Bronchial epithelial cell (primary cell): ENCODE data around the gene NODAL. TPM values are rescaled to one million over a fixed set of nuclear protein-coding genes. Genes with fewer than 3 reads are reported as not detected.

ENCODE experiments used
- DNase-seq: peaks from one replicate; pipeline ENCODE4 v3.0.0-alpha.2; 2010; ENCODE audit warnings: low read depth
- FAIRE-seq: peaks from 2 replicates; lab custom pipeline; 2011; peaks lifted over from hg19 to GRCh38; lab: Jason Lieb, UNC
- H3K27me3 ChIP-seq: 2 replicates; pipeline ENCODE4 v1.5.1; 2011; ENCODE audit warnings: low read length; ENCODE audit not compliant: control insufficient read depth, insufficient read depth
- H3K36me3 ChIP-seq: 2 replicates; pipeline ENCODE4 v1.5.1; 2011; ENCODE audit warnings: low read length; ENCODE audit not compliant: control insufficient read depth, insufficient read depth
- H3K4me3 ChIP-seq: 2 replicates; pipeline ENCODE4 v1.5.1; 2011; ENCODE audit warnings: mild to moderate bottlenecking, low read depth, low read length, control low read depth
- total RNA-seq: library from RNA; depleted of rRNA; stranded (reverse); fragments of >200 nt; gene quantifications from 2 replicates; pipeline ENCODE4 v1.2.1, GENCODE V29; 2014
- TF ChIP-seq, protein P1 (sequence below): IDR thresholded peaks from 2 replicates; pipeline ENCODE4 v1.5.1; 2011; ENCODE audit warnings: mild to moderate bottlenecking, moderate library complexity, low read length, control low read depth, inconsistent platforms; ENCODE audit not compliant: insufficient read depth, severe bottlenecking

The NODAL gene
- total RNA-seq, 1 donor from 2014 or later, result under 0.01 TPM

DNA sequence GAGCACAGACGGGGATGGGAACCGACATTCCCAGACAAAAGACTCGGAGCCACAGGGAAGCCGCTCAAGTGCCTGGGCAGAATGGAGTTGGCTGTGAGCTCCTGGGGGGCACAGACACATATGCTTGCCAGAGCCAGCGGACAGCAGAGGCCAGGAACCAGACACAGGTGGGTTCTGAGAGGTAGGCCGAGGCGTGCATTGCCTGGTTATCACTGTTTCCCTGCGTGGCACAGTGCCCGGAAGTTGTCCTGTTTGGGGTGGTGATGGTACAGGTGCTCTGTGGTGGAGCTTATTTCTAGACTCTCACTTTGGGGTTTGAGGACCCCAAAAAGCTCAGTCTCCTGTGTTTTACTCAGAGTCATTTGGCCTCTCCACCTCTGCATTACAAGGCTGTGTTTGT, 39.6 kb upstream of the NODAL start:
- Histone ChIP-seq H3K27me3 (peaks cover 38% of the 10 kb centered on the region), H3K36me3 (no peaks in the 10 kb centered on the region), H3K4me3 (no peak overlapping the region)
- TF ChIP-seq, protein P1, sequence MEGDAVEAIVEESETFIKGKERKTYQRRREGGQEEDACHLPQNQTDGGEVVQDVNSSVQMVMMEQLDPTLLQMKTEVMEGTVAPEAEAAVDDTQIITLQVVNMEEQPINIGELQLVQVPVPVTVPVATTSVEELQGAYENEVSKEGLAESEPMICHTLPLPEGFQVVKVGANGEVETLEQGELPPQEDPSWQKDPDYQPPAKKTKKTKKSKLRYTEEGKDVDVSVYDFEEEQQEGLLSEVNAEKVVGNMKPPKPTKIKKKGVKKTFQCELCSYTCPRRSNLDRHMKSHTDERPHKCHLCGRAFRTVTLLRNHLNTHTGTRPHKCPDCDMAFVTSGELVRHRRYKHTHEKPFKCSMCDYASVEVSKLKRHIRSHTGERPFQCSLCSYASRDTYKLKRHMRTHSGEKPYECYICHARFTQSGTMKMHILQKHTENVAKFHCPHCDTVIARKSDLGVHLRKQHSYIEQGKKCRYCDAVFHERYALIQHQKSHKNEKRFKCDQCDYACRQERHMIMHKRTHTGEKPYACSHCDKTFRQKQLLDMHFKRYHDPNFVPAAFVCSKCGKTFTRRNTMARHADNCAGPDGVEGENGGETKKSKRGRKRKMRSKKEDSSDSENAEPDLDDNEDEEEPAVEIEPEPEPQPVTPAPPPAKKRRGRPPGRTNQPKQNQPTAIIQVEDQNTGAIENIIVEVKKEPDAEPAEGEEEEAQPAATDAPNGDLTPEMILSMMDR, result no peak
- DNase-seq (no peak), FAIRE-seq (no peak)

DNA sequence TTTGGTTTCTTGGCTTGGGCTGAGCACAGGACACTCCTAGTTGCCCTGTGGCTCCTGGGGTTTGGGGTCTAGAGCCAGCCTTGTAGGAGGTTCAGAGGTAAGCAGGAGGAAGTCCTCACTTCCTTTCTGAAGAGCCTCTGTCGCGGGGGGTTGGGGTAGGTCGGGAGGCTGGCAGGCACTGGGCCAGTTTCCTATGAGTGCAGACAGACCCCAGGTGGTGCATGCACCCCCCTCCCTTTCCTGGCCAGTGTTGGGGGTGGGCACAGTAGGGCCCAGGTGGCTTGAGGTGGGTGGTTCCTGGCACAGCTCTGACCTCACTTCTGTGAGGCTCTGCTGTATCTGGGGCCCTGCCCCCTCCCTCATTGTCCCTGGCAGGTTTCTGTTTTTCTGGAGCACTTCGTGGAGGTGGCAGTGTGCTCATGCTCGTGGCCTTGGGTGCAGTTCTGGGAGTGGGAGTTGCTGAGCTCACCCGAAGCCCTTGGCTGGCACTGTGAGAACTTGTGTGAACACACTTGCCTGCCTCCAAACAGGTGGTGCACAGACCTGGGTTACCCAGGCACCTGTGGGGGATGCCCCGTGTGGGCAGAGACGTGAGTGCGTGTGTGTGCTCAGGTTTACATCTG, 38.9 kb upstream of the NODAL start:
- TF ChIP-seq, protein P1, result no peak
- no peaks in the 10 kb centered on the region for H3K36me3 ChIP-seq
- no peak for DNase-seq
- H3K27me3 ChIP-seq, result peaks cover 39% of the 10 kb centered on the region
- H3K4me3 ChIP-seq, result no peak overlapping the region
- FAIRE-seq, result no peak

DNA sequence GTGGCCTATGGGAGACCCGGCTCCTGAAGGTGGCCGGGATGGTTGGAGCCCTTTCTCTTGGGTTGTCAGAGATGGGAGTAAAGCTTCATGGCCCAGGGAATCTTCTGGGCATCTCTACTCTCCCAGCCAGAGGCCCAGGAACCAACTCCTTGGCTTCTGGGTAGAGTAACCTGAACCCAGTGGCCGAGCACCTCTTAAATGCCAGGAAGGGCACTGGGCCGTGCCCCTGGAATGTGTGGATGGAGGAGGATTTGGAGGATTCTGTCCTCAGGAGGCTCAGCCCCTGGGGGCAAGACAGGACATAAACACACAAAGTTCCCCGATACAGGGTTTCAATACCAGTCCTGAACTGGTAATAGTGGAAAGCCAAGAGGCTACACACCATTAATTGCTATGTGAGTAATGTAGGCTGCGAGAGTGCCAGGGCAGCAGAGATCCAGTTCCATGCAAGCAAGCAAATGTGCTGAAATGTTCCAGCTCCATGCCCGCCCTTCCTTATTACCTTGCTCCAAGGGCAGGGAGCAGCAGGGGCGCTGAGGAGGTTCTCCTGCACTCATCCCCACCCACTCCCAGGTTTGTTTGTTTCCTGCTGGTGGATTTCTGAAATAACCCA, 38.3 kb upstream of the NODAL start:
- H3K36me3 ChIP-seq, result no peaks in the 10 kb centered on the region
- TF ChIP-seq, protein P1, result no peak
- no peak overlapping the region for H3K4me3 ChIP-seq
- peaks cover 39% of the 10 kb centered on the region for H3K27me3 ChIP-seq
- no peak for FAIRE-seq
- no peak for DNase-seq

DNA sequence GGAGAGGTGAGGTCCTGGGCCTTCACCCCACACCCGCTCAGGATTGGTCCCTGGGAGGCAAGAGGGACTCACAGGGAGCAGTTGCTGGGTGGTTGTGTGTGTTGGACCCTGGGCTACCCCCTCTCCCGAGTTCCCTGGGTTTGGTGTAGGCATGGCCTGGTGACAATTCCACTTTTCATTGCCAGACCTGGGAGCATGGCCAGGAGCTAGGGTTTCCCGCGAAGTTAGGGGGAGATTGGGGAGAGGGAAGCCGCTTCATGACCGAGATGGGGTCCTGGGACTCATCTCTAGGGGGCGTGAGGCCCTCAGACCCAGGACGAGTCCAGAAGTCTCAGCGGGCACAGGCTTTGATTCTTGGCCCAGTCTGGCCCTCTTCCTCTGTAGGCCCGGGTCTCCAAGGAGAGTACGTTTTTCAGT, 37.7 kb upstream of the NODAL start:
- FAIRE-seq (no peak), DNase-seq (no peak)
- Histone ChIP-seq H3K4me3 (no peak overlapping the region), H3K27me3 (peaks cover 39% of the 10 kb centered on the region), H3K36me3 (no peaks in the 10 kb centered on the region)
- TF ChIP-seq, protein P1, result no peak

DNA sequence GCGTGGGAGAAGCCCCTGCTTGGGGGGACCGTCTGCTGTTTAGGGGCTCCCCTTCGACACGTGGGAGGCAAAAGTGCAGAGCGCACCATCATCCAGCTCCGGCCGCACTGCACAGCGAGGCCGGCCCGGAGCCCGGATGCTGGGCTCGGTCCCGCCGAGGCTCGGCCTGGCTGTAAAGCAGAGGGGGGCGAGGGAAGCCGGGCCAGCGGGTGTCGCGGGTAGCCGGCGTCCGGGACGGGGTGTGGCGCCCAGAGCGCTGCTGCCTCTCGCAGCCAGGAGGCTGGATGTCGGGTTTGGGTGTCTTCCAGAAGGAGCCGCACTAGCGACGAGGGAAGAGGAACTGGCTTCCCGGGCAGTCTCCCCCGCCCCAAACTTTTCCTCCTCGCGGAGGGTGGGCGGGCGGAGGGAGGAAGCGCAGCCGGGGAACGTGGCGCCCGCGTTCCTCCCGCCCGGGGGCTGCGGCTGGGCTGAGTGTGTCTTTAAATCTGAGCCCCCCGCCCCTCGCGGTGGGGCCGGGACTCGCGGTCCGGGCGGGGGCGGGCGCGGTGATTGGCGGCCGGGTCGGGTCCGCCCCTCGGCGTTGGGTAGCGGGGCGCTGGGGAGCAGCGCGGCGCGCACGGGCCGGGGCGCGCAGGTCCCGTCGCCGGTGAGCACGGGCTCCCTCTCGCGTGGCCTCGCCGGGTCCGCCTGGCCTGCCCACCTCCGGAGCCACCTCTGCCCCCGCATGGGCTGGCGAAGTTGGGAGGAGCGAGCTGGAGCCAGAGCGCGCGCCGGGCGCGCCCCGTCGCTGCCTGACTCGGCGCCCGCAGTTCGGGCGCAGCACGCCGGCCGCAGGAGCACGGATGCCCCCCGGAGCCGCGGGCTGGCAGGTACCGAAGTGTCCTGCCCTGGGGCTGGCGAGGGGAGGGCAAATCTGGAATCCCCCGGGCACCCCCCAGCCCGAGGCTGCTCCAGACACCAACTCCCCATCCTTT, 37.0 kb upstream of the NODAL start, which contains the start of gene PALD1:
TSS of gene PALD1 (plus strand) at position 577 of the 974 bp plus-strand sequence. CDS start 47,185 bp downstream, outside the sequence.
- H3K36me3 ChIP-seq, result no peaks in the 10 kb centered on the region
- peak within 1 kb of the TSS; percentile 13 for H3K4me3 ChIP-seq
- FAIRE-seq, result no peak
- TF ChIP-seq, protein P1, result peak; percentile 23
- no peak for DNase-seq
- H3K27me3 ChIP-seq, result peaks cover 39% of the 10 kb centered on the region
